ENCODE data around the gene SPATA45.
"Not testable (repeated sequence)": the region's sequence is repeated elsewhere in the genome, so short reads cannot be mapped to it uniquely, and the experiment has no call there.

Gene SPATA45

GRCh38 chr1:212871976-212872375 lies 24.5 kb upstream of the SPATA45 start:
- TF ChIP-seq SPI1 (IDR thresholded peaks at IDR 0.05; ENCODE audit: borderline replicate concordance, low read depth) (no peak), GABPA (IDR thresholded peaks at IDR 0.05; ENCODE audit: low read depth) (no peak), CTCF (IDR thresholded peaks at IDR 0.05; ENCODE audit: insufficient read depth, low read length) (no peak), POLR2AphosphoS5 (IDR thresholded peaks at IDR 0.05; ENCODE audit: low read depth) (no peak), REST (IDR thresholded peaks at IDR 0.05; ENCODE audit: insufficient replicate concordance, low read depth) (no peak)

GRCh38 chr1:212867192-212867591 lies 19.7 kb upstream of the SPATA45 start:
- Histone ChIP-seq H3K27ac (replicated peaks) (no peak overlapping the region), H3K4me3 (replicated peaks; ENCODE audit: insufficient read depth, low read length) (no peak overlapping the region), H3K27me3 (ENCODE audit: insufficient read depth, poor library complexity, severe bottlenecking) (no peaks in the 10 kb centered on the region)
- no peak for DNase-seq (ENCODE audit: low read depth in 1 of 2, low spot score in 1 of 2)
- TF ChIP-seq REST (IDR thresholded peaks at IDR 0.05; ENCODE audit: insufficient replicate concordance, low read depth) (no peak), CTCF (IDR thresholded peaks at IDR 0.05; ENCODE audit: insufficient read depth, low read length) (no peak), SPI1 (IDR thresholded peaks at IDR 0.05; ENCODE audit: borderline replicate concordance, low read depth) (no peak)

More at GRCh38 chr1:212871976-212872375, 24.5 kb upstream of the SPATA45 start:
- no peak for DNase-seq (ENCODE audit: low read depth in 1 of 2, low spot score in 1 of 2)
- Histone ChIP-seq H3K4me3 (replicated peaks; ENCODE audit: insufficient read depth, low read length) (no peak overlapping the region), H3K27ac (replicated peaks) (no peak overlapping the region), H3K27me3 (ENCODE audit: insufficient read depth, poor library complexity, severe bottlenecking) (no peaks in the 10 kb centered on the region)

GRCh38 chr1:212864201-212864600 lies 16.8 kb upstream of the SPATA45 start:
- no peaks in the 10 kb centered on the region for H3K27me3 ChIP-seq (ENCODE audit: insufficient read depth, poor library complexity, severe bottlenecking)
- TF ChIP-seq SPI1 (IDR thresholded peaks at IDR 0.05; ENCODE audit: borderline replicate concordance, low read depth), result no peak
- no peak for TF ChIP-seq CTCF (IDR thresholded peaks at IDR 0.05; ENCODE audit: insufficient read depth, low read length)
- H3K4me3 ChIP-seq (replicated peaks; ENCODE audit: insufficient read depth, low read length), result no peak overlapping the region
- no peak overlapping the region for H3K27ac ChIP-seq (replicated peaks)
- DNase-seq (ENCODE audit: low read depth in 1 of 2, low spot score in 1 of 2), result no peak

- H3K27me3 ChIP-seq (ENCODE audit: insufficient read depth, poor library complexity, severe bottlenecking); H3K27ac ChIP-seq (replicated peaks); H3K4me3 ChIP-seq (replicated peaks; ENCODE audit: insufficient read depth, low read length); DNase-seq (ENCODE audit: low read depth in 1 of 2, low spot score in 1 of 2): not testable (repeated sequence)
Measured at GRCh38 chr1:212863345-212863744, 15.9 kb upstream of the SPATA45 start.

Measured in HL-60 (cell line).